C4-2B (cell line): Measurements from ENCODE around the gene MS4A6E.

Source experiments
- CTCF ChIP-seq: fragments of 450-650 bp; conservative IDR thresholded peaks from 2 replicates; pipeline ENCODE4 v1.5.1; 2017; ENCODE audit warnings: mild to moderate bottlenecking
- ZFX ChIP-seq: fragments of 450-650 bp; IDR thresholded peaks from 2 replicates; pipeline ENCODE4 v1.6.1; 2017

GRCh38 chr11:60282286-60282685, 44.8 kb upstream of the MS4A6E start:
- no peak for TF ChIP-seq CTCF
- TF ChIP-seq ZFX, result no peak
